Uterus (tissue), 4 donors: ENCODE data around the gene CATSPER1. TPM values are rescaled to one million over a fixed set of nuclear protein-coding genes. Genes with fewer than 3 reads are reported as not detected.

Experiments used
- DNase-seq, 2 donors: peaks; one replicate each; pipeline ENCODE4 v3.0.0-alpha.2; 2019 to 2020
- H3K27ac ChIP-seq, 2 donors: fragments of 200-600 bp; sonication (generic); 1 replicate in 1 of 2; 2 replicates in 1 of 2; pipeline ENCODE4 v1.5.1; 2016 to 2018
- H3K27me3 ChIP-seq, 2 donors: fragments of 200-600 bp; sonication (generic); one replicate each; pipeline ENCODE4 v1.5.1; 2018 to 2019; ENCODE audit warnings: control low read depth in 1 of 2
- H3K36me3 ChIP-seq, 2 donors: fragments of 200-600 bp; sonication (generic); one replicate each; pipeline ENCODE4 v1.5.1; 2019; ENCODE audit warnings: control low read depth in 1 of 2
- H3K4me1 ChIP-seq, 2 donors: fragments of 200-600 bp; sonication (generic); one replicate each; pipeline ENCODE4 v1.5.1; 2018 to 2019; ENCODE audit warnings: control low read depth in 1 of 2
- H3K4me3 ChIP-seq, 2 donors: fragments of 200-600 bp; sonication (generic); 1 replicate in 1 of 2; 2 replicates in 1 of 2; pipeline ENCODE4 v1.5.1; 2018 to 2019; ENCODE audit warnings: mild to moderate bottlenecking in 1 of 2
- H3K9me3 ChIP-seq, 2 donors: fragments of 200-600 bp; sonication (generic); one replicate each; pipeline ENCODE4 v1.5.1; 2019; ENCODE audit warnings: control low read depth in 1 of 2
- CTCF ChIP-seq, 4 experiments: fragments of 200-600 bp in 2 of 4; fragments of 450-650 bp in 2 of 4; sonication (generic) in 2 of 4; IDR thresholded peaks; one replicate each; pipeline ENCODE4 v1.5.1; 2016 to 2019; ENCODE audit warnings: antibody characterized with exemption in 4 of 4, mild to moderate bottlenecking in 2 of 4, moderate library complexity in 1 of 4
- POLR2A ChIP-seq, 2 donors: fragments of 450-650 bp; IDR thresholded peaks; one replicate each; pipeline ENCODE4 v1.6.1; 2016; ENCODE audit warnings: antibody characterized with exemption in 2 of 2, mild to moderate bottlenecking in 1 of 2, moderate library complexity in 1 of 2
- intact Hi-C: fragments of 100-400 bp; cut with DNase I; formaldehyde crosslinking; loops from one replicate; pipeline ENCODE4 v1.15.1; 2023; ENCODE audit warnings: low total_unique reads
- total RNA-seq, 4 donors: library from RNA; depleted of rRNA in 3 of 4; stranded (reverse); fragments of >200 nt in 3 of 4; gene quantifications; one replicate each; pipeline versions ENCODE4 v1.1.0 to v1.2.4, GENCODE V29; 2014 to 2023
- donor health status: DM: yes; HTN: yes; CAD: no.

The CATSPER1 gene
- total RNA-seq, 4 donors from 2014 or later, result 0.26 TPM; not detected in 3

GRCh38 chr11:66062408-66062807 is 36.1 kb upstream of the CATSPER1 start:
- Histone ChIP-seq H3K9me3 (no peaks in the 10 kb centered on the region), H3K36me3 (no peaks in the 10 kb centered on the region), H3K4me3 (no peak overlapping the region), H3K27me3 (no peaks in the 10 kb centered on the region), H3K4me1 (no peaks in the 10 kb centered on the region), H3K27ac (no peak overlapping the region)
- intact Hi-C loops, result no loop called here
- no peak for TF ChIP-seq CTCF (IDR thresholded peaks at IDR 0.05)
- no peak for TF ChIP-seq POLR2A (IDR thresholded peaks at IDR 0.05)
- DNase-seq, result no peak

GRCh38 chr11:66061268-66061667 is 35.0 kb upstream of the CATSPER1 start:
- Histone ChIP-seq H3K4me1 (no peaks in the 10 kb centered on the region), H3K27ac (no peak overlapping the region), H3K4me3 (no peak overlapping the region), H3K9me3 (no peaks in the 10 kb centered on the region), H3K36me3 (no peaks in the 10 kb centered on the region), H3K27me3 (no peaks in the 10 kb centered on the region)
- TF ChIP-seq POLR2A (IDR thresholded peaks at IDR 0.05) (no peak), CTCF (IDR thresholded peaks at IDR 0.05) (no peak)
- intact Hi-C loops, result no loop called here
- DNase-seq, result no peak

- TF ChIP-seq POLR2A (IDR thresholded peaks at IDR 0.05) (no peak), CTCF (IDR thresholded peaks at IDR 0.05) (no peak)
- no peak overlapping the region for H3K27ac ChIP-seq
Measured at GRCh38 chr11:66059966-66060680, 33.8 kb upstream of the CATSPER1 start.

GRCh38 chr11:66056501-66056900 is 30.2 kb upstream of the CATSPER1 start:
- Histone ChIP-seq H3K4me1 (peaks cover 0 to 12% of the 10 kb centered on the region in 2 donors), H3K36me3 (no peaks in the 10 kb centered on the region), H3K9me3 (no peaks in the 10 kb centered on the region), H3K27me3 (no peaks in the 10 kb centered on the region), H3K4me3 (no peak overlapping the region), H3K27ac (no peak overlapping the region)
- TF ChIP-seq POLR2A (IDR thresholded peaks at IDR 0.05) (no peak), CTCF (IDR thresholded peaks at IDR 0.05) (no peak)
- intact Hi-C loops, result no loop called here
- no peak for DNase-seq

More at GRCh38 chr11:66059966-66060680, 33.8 kb upstream of the CATSPER1 start:
- Histone ChIP-seq H3K4me1 (no peaks in the 10 kb centered on the region), H3K4me3 (no peak overlapping the region), H3K36me3 (no peaks in the 10 kb centered on the region), H3K9me3 (no peaks in the 10 kb centered on the region), H3K27me3 (no peaks in the 10 kb centered on the region)
- intact Hi-C loops, result no loop called here
- DNase-seq, result no peak

GRCh38 chr11:66055021-66055420 is 28.7 kb upstream of the CATSPER1 start:
- no peak for DNase-seq
- no peaks in the 10 kb centered on the region for H3K36me3 ChIP-seq
- no peak overlapping the region for H3K27ac ChIP-seq
- no peak overlapping the region for H3K4me3 ChIP-seq
- H3K9me3 ChIP-seq, result no peaks in the 10 kb centered on the region
- H3K27me3 ChIP-seq, result no peaks in the 10 kb centered on the region
- intact Hi-C loops, result no loop called here
- peaks cover 0 to 15% of the 10 kb centered on the region in 2 donors for H3K4me1 ChIP-seq
- no peak for TF ChIP-seq POLR2A (IDR thresholded peaks at IDR 0.05)
- no peak for TF ChIP-seq CTCF (IDR thresholded peaks at IDR 0.05)
